ENCODE results near the gene CA12.

Gene CA12

DNA sequence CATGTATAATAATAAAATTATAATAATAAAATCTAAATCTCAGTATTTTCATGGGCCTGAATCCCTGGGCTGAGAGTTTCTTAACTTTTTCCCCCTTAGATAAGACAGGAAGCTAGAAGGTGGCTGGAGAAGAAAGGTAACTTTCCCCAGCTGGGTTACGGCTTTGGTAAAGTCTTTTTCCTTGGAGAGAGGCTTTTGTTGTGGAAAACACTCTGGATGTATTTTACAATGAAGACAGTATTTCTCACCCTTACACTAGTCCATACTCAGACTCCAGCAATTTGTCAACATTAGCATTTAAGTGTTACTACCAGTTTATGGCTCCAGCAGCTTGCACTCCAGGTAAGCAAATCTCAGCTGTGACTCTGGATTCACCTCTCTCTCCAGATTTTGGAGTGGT, 69.4 kb downstream of the CA12 start:
- in situ Hi-C loops (cut with MboI; ENCODE audit: low sequenced_read_pairs), result no loop called here

DNA sequence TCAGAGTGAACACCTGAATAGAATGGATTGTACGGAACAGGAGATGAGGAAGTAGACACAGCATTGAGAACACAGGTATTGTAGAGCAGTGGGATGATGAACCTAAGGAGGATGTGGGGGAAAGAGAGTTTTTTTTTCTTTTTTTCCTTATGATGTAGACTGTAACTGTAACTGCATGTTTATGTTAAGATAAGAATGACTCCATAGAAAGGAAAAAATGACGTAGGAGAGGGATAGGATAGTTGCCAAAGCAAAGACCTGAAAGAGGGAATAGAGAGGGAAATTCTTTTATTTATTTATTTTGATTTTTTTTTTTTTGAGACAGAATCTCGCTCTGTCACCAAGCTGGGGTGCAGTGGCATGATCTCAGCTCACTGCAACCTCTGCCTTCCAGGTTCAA, 71.0 kb downstream of the CA12 start:
- in situ Hi-C loops (cut with MboI; ENCODE audit: low sequenced_read_pairs), result no loop called here

DNA sequence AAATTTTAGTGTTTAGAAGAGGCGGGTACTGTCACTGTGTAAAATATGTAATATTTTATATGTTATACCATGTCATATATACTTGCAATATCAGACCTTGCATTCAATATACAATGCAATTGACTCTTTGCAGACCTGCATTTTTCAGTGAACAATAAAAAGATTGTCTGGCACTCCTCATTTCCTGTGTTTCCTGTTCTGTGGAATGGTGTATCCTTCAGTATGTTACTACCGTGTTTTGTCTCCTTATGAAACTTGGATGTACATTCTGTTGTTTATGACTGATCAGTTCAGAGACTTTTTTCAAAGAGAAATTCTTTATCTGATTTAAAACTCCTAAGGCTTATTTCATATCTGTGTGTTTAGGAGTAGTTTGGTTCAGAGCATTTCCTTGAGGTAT, 72.7 kb downstream of the CA12 start:
- in situ Hi-C loops (cut with MboI; ENCODE audit: low sequenced_read_pairs), result no loop called here

DNA sequence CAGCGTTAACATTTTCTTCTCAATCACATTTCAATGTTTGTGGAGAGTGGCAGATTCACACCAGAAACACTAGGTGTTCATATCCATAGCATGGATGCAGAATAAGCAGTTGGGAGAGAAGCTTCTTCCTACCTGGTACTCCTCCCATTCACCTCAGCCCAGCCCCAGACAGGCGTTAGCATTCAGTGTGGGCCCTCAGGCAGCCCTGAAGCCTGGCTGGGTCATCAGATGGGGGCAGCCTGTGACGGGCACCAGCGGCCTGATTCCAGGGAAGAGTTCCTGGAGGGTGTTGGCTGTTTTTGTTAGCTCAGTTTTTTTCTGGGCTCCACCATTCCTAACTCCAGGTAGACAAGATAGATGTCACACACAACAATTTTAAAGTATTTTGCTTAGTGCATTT, 73.2 kb downstream of the CA12 start:
- in situ Hi-C loops (cut with MboI; ENCODE audit: low sequenced_read_pairs), result no loop called here

DNA sequence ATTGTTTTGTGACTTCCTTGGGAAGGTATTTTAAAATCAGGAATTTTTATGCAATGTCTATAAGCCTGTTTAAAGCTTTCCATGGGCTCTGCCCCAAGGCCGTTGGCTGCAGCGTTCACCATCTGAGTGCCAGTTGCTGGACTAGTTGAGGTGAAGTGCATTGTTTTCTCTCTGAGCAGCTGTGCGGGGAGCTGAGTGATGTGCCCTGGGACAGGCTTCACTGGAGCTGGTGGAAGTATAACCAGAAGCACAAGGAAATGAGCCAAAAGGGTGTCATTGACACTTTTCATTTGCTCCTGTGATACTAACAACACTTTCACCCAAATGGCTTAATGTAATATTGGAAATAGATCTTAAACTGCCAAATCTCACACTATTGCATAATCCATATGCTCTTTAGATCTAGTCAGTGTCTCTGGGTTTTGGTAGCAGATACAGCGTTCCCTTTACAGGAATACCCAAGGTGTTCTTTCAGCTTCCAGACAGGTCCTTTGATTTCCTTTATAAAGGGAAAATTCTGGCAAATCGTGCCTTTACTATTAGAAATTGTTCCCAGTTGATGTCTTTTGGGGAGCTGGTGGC, 75.1 kb downstream of the CA12 start:
- in situ Hi-C loops (cut with MboI; ENCODE audit: low sequenced_read_pairs), result no loop called here

DNA sequence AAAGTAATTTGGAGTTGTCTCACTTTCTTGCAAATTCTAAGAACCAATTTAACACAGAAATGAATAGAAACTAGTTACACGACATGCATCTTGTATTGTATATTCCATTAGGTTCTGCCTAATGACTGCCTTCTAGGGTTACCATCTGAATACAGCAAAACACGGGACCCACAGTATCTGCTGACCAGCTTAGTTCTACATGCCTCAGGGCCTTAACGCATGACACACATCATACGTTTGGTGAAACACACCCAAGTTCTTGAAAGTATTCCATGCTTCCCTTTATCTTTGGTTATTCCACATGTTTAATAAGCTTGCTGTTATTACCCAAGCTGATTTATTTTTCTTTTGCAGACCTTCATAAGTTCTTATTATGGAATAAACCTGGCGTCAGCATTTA, 76.4 kb downstream of the CA12 start:
- in situ Hi-C loops (cut with MboI; ENCODE audit: low sequenced_read_pairs), result no loop called here

DNA sequence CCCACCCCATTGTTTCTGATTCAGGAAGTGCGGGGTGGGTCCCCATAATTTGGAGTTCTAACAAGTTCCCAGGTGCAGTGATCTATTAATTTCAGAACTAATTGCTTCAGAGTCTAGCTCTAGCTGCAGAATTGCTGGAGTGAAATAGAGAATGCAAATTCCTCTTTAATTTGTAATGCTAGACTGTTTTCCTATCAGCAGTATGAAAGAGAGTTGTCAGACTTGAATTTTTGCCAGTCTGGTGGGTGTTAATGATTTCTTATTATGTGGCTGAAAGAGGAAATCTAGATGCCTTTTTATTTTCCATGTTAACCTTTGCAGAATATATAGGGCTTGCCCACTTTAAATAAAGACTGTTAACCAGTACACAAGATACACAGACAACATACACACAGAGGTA, 80.6 kb downstream of the CA12 start:
- in situ Hi-C loops (cut with MboI; ENCODE audit: low sequenced_read_pairs), result no loop called here

DNA sequence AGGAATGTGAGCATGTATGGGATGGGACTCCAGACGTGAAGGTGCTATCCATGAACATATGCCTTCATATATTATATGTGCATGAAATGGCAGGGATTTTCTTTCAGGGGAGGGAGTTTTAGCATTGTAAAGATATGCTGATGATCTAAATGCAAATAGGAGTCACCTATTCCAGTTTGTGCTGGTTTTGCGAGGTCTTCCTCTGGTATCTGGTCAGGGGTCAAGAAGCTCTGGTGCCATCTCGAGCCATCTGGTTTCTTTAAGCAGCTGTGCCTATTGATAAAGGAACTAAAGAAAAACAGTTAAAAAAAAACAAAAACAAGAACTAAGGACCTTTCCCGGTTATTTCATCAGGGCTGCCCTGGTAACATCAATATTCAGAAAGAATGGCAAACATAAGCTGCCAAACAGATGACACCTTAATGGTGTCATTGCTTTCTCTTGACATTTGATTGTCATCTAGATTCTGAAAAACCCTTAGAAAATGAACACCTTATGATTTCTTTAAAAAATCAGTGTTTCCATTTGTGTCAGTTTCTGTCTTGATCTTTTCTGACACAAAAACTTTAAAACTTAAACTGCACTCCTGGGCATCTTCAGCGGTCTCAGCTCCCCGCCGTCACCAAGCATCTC, 81.6 kb downstream of the CA12 start:
- in situ Hi-C loops (cut with MboI; ENCODE audit: low sequenced_read_pairs), result loop anchor here (25.0 kb wide), 1 partner anchor 287 kb away; the partner anchor contains the start of gene FBXL22

DNA sequence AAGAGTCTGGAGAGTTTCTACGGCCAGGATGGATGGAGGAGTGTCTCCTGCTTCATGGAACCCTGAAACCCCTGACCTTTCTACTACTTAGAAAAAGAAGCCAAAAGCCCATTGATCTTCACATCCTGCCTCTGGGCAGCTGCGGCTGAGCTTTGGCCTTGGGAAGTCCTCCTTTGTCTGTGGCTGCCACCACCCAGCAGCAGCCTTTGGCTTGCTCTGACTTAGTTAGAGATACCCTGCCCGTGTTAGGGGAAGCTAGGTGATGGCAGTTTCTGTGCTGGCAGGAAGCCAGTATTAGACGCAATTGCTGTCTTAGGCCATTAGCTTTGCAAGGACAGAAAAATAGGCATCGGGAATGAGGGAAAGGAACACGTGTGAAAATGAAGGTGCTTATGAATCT, 85.5 kb downstream of the CA12 start:
- in situ Hi-C loops (cut with MboI; ENCODE audit: low sequenced_read_pairs), result loop anchor here (25.0 kb wide), 1 partner anchor 291 kb away; the partner anchor contains the start of gene FBXL22

DNA sequence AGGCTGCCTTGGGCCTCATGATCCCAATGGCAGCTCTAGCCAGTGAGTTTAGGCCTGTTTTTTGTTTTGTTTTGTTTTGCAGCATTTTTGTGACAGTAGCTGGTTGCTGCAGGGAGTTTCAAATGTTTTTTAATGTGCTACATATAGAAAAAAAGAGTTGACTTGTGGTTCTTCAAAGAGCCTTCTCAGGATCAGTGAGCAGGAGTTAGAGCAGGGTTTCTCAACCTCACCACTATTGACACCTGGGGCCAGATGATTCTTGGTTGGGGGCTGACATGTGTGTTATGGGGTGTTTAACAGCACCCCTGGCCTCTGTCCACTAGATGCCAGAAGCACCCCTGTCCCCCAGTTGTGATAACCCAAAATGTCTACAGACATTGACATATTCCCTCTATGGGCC, 86.3 kb downstream of the CA12 start:
- in situ Hi-C loops (cut with MboI; ENCODE audit: low sequenced_read_pairs), result loop anchor here (25.0 kb wide), 1 partner anchor 292 kb away; the partner anchor contains the start of gene FBXL22

DNA sequence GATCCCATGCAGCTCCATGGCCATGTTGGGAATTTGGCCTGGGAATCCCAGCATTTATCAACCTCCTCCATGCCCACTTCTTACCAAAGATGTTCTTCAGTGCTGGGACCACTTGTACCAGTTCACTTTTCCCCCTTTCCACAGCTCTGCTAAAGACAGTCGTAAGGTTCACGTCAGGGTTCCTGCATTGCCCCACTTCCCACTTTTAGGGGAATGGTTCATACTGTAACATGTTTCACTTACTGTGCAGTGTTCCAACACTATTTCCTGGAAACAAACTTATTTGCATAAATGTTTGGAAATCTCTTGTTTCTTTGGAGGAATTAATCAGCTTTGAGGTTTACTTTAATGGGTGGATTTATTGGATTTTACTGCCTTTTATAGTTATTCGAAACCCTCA, 87.3 kb downstream of the CA12 start:
- in situ Hi-C loops (cut with MboI; ENCODE audit: low sequenced_read_pairs), result loop anchor here (25.0 kb wide), 1 partner anchor 293 kb away; the partner anchor contains the start of gene FBXL22

DNA sequence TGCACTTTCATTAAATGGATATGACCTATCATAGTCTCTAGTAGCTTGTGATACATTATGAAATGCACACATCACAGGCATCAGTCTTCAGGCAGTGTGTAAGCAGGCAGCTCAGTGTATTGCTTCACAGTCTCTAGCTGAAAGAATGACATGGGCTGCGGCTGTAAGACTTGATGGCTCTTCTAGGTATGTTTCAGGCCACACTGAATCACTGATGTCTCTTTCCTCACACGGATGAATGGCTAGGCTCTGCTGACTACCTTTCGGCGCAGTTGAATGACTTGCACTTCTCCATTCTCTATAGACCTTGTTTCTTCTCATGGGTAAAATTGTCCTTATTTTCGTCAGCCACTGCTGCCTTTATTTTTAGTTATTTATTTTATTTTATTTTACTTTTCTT, 88.9 kb downstream of the CA12 start:
- in situ Hi-C loops (cut with MboI; ENCODE audit: low sequenced_read_pairs), result loop anchor here (25.0 kb wide), 1 partner anchor 295 kb away; the partner anchor contains the start of gene FBXL22

DNA sequence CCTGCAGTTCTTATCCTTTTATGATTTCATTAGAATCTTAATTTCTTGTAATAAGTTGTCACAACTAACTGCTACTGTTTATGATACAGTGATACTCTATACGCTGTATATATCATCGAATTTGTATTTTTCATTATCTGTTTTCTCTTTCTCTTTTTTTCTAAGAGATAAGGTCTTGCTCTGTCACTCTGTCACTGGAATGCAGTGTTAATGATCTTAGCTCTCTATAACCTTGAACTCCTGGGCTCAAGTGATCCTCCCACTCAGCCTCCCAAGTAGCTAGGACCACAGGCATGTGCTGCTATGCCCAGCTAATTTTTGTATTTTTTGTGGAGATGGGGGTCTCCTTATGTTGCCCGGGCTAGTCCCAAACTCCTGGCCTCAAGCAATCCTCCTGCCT, 89.4 kb downstream of the CA12 start:
- in situ Hi-C loops (cut with MboI; ENCODE audit: low sequenced_read_pairs), result loop anchor here (25.0 kb wide), 1 partner anchor 295 kb away; the partner anchor contains the start of gene FBXL22

DNA sequence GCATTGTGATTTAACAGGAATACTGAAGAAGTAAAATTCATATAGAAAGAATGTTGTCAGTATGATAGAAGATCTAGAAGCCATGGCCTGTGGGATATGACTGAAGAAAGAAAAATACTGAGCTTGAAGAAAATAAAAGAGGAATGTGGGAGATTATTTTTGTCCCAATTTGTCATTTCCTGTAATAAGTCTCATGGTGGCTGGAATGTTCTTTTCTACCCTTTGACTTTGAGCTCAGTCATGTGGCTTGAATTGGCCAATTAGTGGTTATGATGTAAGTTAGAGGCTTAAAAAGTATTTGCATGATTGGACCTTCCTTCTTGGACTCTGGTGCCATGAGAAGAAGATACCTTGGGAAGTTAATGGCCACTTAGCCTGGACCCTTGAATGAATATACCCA, 90.1 kb downstream of the CA12 start:
- in situ Hi-C loops (cut with MboI; ENCODE audit: low sequenced_read_pairs), result loop anchor here (25.0 kb wide), 1 partner anchor 296 kb away; the partner anchor contains the start of gene FBXL22

DNA sequence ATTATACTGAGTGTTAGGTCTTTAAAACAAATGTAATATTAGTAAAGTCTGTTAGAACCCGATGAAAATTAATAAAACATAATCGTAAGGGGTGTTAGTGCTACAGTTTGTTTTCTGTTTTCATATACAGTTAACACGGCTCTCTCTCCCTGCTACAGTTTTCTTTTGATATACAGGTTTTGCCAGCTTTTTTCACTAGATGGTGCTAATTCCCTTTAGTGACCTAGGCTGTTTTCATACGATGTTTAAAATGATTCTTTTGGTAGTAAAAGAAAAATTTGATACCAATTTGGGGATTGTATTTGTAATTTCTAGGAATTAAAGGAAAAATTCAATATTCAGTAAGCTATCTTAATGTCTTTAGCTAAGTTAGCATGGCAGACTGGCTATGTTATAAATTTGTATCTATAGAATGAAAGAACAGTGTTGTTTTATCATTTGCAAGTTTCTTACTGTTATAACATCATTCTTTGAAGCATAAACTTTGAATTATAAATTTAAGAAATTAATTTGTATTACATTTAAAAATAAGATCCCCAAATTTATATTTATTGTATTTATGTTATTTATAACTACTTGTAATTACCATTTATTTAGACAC, 92.8 kb downstream of the CA12 start:
- in situ Hi-C loops (cut with MboI; ENCODE audit: low sequenced_read_pairs), result loop anchor here (25.0 kb wide), 1 partner anchor 298 kb away; the partner anchor contains the start of gene FBXL22

DNA sequence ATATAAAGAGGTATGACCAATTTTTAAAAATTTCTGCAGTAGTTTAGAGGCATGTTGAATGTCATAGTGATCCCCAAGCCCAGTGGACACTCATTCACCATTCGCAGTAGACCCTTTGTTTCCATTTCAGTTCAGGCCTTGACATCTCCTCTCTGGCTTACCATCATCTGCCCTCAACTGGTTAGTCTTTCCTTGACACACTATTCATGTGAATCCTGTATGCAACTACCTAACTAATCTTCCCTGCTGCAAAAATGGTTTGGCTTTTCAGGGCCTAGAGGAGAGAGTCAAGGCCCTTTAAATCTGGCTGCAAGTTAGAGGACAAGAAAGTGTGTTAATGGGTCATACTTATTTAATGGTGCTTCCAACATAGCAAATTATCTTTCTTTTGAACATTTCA, 93.3 kb downstream of the CA12 start:
- in situ Hi-C loops (cut with MboI; ENCODE audit: low sequenced_read_pairs), result loop anchor here (25.0 kb wide), 1 partner anchor 299 kb away; the partner anchor contains the start of gene FBXL22

DNA sequence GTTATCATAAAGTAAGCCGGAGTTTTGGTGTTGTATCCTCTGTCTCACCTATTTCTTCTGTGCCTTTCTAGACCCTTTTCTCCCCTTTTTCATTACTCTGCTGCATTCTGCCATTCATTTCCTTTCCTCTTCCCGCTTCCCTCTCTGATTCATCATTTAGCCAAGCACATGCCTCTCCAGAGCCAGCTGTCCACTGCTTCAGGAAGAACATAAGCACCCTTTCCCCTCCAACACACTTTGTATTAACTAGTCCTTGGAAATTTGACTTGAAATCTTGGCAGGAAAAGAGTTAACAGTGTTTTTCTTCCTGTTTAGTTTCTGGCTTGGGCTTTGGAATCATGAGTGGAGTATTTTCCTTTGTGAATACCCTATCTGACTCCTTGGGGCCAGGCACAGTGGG, 94.5 kb downstream of the CA12 start:
- in situ Hi-C loops (cut with MboI; ENCODE audit: low sequenced_read_pairs), result loop anchor here (25.0 kb wide), 1 partner anchor 300 kb away; the partner anchor contains the start of gene FBXL22

DNA sequence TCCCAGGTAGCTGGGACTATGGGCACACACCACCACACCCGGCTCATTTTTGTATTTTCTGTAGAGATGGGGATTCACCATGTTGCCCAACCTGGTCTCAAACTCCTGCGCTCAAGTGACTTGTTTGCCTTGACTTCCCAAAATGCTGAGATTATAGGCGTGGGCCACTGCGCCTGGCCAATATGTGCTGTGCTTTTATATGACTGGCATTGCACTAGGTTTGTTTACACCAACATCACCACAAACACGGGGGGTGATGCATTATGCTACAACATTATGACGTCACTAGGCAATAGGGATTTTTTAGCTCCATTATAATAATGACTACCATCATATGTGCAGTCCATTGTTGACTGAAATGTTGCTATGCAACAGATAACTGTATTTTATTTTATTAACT, 97.3 kb downstream of the CA12 start:
- in situ Hi-C loops (cut with MboI; ENCODE audit: low sequenced_read_pairs), result loop anchor here (25.0 kb wide), 1 partner anchor 303 kb away; the partner anchor contains the start of gene FBXL22

DNA sequence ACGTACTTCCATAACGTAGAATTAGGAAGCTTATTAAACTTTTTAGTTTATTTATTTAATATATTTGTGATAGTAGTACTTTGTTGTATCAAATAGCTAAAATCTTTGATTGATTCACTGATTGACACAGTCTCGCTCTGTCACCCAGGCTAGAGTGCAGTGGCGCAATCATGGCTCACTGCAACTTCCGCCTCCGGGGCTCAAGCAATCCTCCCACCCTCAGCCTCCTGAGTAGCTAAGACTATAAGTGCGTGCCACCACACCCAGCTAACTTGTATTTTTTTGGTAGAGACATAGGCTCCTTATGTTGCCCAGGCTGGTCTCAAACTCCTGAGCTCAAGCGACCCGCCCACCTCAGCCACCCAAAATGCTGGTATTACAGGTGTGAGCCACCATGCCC, 98.5 kb downstream of the CA12 start:
- in situ Hi-C loops (cut with MboI; ENCODE audit: low sequenced_read_pairs), result loop anchor here (25.0 kb wide), 1 partner anchor 304 kb away; the partner anchor contains the start of gene FBXL22

DNA sequence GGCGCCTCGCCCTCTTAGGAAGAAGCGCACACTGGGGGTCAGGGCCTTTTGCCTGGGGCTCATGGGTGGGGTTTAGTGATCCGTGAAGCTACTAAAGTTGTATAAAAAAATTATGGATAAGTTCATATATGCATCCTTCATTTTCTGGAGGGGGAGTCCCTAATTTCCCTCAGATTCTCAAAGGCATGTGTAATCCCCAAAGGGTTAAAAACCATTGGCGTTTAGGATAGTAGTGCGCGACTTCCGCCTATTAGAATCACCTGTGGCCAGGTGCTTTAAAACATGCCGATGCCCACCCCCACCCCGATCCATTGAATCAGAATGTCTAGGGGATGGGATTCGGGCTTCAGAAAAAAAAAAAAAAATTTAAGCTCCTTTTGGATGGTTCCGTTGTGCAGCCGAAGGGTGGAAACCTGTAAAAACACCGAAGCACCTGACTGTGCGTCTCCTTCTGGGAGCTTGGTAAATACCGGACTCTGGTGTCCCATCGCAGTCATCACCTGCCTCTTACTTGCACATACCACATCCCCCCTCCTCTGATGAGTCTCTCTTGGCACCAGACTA, 103.7 kb downstream of the CA12 start:
- in situ Hi-C loops (cut with MboI; ENCODE audit: low sequenced_read_pairs), result loop anchor here (25.0 kb wide), 1 partner anchor 309 kb away; the partner anchor contains the start of gene FBXL22

All from HL-60/S4 treated with retinoic acid at 250 ng/mL for 4 days and 3 days (cell line).